Activated CD4-positive, CD25-positive, alpha-beta regulatory T cell (primary cell): ENCODE data around the gene BCAS1.
"Not testable (repeated sequence)": the region's sequence is repeated elsewhere in the genome, so short reads cannot be mapped to it uniquely, and the experiment has no call there.

Source experiments
- DNase-seq, 4 experiments: peaks; one replicate each; lab custom pipeline; 2025; lab: John Stamatoyannopoulos, UW

Gene BCAS1

DNA sequence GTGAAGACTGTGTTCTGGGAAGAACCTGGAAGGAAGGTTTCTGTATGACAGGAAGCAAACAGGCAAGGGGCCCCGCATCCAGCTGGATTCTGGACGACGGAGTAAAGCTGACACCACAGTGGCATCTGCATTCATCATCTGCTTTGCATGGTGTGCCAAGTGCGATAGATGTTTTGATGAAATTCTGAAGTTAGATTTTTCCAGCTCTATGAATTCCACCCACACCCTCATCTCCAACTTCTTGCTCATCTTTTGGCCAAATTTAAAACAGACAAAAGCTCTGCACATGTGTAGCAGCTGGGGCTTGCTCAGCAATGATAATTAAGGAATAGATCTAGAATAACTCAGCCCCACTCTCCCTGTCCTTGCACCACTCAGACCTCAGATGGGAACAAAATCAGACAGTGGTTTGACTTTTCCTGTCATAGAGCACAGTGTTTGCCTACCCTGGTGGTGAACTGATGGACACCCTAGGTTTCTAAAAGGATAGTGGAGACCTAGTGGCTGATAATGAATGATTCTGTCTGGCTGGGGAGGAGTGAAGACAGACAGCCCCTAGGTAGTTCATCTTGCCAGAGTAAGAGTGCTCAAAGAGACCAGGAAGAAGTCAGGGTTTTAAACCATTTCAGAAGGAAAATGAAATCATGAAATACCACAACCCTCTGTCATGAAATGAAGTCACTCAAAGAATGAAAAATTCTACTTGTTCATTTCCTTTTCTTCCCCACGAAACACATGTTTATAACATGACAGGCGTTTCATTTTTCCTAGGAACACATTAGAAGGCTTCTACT, 85.8 kb downstream of the BCAS1 start:
- DNase-seq: no peak

DNA sequence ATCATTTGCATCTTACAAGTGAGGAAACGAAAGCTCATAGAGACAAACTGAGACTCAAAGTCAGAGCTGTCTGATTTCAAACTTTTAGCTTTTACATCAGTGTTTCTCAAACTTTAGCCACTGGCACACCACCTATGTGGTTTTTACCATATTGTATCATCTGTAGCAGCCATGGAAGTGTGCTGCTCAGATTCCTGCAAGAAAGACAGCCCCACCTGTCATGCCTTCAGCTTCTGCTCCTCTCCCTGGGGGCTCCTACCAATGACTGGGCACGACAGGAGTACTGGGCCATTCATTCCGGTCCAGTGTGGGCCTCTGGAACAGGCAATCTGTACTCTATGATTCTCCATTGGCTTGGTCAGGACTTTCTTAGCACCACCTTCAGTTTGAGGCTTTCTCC, 87.0 kb downstream of the BCAS1 start:
- no peak for DNase-seq

DNA sequence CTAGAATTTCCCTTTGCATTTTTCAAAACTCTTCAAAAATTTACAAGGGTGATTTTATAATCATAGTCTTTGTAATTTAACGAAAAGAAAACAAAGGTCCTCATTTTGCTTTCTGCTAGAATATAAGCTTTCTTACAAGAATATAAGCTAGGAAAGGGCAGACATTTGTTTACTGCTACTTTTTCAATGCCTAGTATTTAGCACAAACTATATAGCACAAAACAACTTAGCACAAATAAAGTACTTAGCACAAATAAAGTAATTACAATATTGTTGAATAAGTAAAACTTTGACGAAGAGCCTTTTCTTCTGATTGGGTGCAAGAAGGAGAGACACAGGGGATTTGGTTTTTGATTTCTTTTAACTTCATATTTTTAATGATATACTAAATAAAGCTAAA, 87.8 kb downstream of the BCAS1 start:
- DNase-seq: no peak

DNA sequence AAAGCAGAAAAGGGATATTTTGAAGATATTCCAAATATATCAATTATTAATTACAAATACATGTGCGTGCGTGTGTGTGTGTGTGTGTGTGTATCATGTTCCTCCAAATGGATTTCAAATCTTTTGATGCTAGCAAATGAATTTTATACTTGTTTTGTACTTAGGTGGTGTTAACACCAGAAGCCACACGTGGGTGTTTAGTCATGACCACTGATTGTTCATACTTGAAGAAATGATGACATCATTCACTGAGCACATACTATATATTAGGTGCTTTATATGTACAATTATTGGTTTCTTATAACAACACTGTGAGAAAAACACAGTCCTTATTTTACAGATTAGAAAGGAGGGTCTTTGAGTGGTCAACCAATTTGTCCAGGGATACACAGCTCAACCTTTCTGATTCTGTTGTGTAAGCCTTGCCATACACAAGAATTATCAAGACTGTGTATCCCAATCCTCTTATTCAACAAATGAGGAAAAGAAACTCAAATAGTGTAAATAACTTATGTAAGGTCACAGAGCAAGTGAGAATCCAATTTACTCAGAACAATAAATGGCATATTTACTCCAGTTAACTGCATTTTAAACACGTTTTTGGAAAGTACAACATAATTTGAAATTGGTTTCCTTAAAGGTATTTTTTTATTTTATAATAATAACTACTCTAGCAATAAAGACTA, 88.5 kb downstream of the BCAS1 start:
- DNase-seq: no peak

DNA sequence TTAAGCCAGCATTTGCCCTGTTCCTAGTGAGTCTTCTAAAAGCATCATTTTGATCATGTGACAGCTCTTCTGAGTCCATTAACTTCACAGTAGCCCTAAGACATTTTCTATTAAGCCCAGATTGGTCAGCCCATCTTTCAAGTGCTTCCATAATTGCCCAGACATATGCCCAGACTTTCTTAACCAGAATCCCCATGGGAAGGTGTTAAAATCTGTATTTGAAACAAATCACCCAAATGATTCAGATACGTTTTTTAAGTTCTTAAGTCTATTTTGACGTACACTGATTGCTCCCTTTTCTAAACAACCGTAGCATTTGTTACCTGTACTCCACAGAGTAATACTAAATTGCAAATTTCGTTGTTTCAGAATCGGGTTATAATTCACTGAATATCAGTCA, 89.3 kb downstream of the BCAS1 start:
- DNase-seq: no peak

DNA sequence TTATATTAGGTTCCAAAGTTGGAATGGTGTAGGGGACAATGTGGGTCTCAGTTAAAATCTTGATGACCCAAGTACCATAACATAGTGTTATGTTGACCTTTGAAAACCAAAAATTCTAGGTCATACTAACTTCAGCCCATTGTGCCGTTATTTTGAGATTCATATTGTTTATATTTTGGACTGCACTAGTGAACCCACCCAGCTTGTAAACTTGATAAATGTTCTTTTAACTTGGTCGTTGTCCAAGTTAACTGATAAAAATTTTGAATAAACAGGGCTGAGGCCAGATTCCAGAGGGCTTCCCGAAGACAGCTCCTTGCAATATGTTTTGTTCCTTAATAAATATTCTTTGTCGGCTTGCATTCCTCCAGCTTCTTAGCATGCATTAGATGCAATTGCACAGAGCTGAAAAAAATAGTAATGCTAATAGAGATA, 90.3 kb downstream of the BCAS1 start:
- DNase-seq: no peak

DNA sequence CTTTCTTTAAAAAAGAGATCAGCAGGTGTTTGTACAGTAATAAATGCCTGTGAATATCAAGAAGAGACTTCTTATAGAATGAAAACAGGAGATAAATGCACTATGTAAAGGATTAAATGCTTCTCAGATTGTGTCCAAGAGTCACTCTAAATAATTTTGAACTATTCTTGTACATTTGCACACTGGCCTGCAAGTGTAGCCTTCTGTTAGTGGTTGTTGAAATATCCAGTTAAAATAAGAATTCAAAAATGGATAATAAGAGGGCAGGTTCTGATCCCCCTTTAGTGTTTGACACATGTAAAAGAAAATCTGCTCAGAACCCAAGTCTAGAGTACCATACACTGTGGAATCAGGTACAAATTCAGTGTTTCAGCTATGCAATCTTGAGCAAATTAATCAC, 91.9 kb downstream of the BCAS1 start:
- DNase-seq: no peak

DNA sequence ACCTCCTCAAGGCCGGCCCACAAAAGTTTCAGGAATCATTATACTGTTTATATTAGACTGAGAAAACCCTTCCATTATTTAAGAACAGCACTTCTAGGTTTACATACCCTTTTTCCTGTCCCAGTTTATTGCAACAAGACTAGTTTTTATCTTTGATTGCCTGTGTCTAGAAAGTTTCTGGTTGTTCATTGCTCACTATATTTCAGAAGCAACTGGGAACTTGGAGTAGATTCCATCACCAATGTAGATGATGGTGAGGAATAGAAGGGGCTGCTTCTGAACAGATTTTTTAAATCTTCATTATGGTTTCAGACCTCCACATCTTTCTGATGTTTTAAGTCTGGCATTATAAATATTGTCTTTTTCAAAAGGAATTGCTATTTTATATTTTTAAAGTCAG, 93.0 kb downstream of the BCAS1 start:
- no peak for DNase-seq

DNA sequence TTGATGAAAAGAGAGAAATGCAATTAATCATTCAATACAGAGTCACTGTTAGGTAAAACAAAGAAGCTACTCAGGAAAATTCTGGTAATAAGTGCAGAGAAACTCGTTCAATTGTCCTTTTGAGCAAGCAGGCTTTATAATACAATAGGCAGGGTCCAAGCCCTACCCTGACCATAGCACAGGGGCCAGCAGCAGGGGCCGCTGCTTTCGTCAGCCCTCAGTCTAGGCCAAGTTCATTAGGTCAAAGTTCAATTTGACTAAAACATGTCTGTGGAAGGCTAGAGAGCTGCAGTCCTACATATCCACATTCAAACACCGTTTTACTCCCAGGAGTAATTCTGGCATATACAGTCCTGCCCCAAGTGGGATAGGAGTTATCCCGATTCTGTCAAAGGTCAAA, 94.6 kb downstream of the BCAS1 start:
- no peak for DNase-seq

DNA sequence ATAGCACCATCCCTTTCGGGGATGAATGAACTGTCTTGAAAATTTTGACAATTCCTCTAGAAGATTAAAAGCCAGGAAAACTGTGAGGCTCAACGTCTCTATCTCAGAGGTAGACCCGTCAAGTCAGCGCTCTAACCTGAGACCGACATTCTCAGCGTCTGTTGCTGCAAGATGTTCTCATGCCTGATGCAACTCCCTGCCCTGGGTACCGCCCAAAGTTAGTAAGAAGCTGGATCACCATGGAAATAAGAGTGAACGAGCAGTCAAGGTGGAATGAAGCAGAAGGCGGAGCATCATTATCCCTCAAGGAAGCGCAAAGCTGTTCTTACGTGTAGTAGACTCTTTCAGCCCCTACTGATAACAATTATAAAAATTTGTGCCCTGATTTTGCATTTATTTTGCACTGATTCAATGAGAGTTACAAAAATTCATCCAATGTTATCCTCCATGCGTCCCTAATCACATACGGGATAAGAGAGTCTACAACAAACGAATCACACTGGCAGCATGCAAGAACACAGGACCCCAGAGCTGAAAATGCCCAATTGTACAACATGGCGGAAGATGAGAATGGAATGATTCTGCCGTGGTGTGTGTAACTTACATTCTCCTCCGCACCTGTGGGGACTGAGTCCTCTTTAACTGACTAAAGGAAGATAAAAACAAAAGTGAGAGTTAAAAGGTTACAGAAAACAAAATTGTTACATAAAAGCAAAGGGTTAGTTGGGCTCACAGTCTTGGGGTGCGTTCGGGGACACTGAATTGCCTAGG, 95.4 kb downstream of the BCAS1 start:
- no peak for DNase-seq

DNA sequence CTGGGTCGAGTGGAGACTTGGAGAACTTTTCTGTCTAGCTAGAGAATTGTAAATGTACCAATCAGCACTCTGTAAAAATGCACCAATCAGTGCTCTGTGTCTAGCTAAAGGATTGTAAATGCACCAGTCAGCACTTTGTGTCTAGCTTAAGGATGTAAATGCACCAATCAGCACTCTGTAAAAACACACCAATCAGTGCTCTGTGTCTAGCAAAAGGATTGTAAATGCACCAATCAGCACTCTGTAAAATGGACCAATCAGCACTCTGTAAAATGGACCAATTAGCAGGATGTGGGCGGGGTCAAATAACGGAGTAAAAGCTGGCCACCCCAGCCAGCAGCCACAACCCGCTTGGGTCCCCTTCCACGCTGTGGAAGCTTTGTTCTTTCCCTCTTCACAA, 96.5 kb downstream of the BCAS1 start:
- not testable (repeated sequence) for DNase-seq

DNA sequence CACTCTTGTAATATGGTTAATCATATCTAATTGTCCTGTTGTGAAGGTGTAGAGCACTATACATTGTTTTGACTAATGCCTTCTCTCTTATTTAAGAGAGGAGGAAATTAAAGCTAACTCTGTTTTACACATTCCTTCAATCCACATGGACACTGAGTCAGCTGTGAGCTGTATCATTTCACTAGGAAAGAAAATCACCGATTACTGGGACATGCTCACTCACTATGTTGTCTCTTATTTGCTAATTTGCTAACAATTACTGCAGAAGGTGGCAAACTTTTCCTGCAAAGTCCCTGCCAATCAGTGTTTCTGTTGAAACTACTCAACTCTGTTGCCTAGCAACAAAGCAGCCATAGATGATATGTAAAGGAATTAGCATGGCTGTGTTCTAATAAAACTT, 98.2 kb downstream of the BCAS1 start:
- no peak for DNase-seq

DNA sequence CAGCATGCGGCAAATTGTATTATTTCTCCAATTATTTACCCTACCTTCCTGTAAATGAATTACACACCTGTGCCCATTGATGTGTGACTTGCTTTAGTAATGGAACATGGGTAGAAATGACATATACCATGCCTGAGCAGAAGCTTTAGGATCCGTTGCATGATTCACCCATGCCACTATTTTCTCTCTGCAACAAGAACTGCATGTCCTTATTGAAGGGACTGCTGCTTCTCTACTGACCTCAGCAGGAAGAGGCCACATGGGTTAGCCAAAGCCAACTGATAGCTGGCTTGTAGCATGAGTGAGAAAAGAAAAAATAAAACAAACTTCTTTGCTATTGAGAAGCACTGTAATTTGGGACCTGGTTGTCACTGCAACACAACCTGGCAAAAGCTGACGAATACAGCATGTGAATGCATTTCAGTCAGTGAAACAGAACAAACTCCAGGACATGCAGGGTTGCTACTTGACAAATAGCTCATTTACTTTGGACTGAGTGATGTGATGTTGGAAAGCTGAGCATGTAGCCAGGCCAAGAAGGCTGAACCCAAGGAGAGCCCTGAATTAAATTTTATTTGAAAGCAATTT, 99.2 kb downstream of the BCAS1 start:
- no peak for DNase-seq

DNA sequence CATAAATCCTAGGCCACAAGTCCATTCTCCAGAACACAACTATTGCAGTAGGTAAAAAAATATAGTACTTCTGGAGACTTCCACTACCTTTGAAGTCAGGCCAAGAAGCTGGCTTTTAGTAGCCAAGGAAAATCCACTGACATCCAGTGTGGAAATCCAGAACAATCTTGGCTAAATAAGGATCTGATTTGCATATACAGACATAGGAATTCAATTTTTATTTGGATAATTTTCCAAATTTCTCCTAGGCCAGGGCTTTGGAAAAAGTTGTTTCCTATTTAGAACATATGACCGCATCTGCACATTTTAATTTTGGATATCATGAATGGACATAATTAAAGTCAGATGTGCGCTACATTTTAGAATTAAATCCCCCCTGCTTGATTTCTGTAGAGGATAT, 100.2 kb downstream of the BCAS1 start:
- no peak for DNase-seq

DNA sequence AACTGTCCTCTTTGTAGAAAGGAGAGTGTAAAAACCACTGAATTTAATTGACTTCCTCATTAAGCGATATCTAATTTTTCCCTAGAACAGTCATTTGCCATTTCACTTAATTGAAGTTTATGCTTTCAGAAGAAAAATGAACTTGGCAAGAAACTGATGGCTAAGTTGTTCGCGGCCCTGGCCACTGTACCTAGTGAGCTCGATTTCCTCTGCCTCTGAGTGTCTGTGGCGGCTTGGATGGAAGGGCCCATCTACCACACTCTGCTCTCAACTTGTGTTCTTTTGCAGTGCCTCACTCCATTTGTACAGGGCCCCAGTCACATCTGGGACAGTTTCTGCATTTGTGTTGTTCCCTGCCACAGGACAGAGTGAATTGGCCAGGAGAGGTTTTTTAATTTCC, 102.9 kb downstream of the BCAS1 start:
- no peak for DNase-seq

DNA sequence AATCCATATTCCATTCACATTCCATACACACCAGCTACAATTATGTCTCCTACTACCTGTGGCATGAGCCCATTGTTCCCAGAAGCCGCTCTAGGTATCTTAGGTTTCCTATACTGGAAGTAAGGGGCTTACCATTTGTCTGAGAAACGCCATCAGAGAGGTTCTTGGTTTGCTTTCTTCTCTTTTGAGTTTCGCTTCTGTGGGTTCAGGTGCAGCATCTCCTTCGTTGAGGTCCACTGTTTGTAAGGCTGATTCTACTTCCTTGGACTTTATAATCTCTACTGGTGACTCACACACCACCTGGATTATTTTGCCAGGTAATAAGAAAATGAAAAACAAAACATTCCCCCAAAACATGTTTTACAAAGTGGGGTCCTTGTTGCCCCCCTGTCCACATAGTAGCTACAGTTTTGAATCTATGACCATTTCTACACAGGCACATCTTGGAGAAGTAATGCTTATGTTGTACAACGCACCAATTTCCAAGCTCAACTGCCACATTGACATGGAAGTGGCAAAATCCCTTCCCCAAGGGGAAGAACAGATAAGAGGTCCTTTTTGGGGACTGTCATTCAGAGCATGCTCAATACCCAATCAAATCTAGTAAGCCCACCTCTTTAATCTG, 103.5 kb downstream of the BCAS1 start:
- DNase-seq: no peak

DNA sequence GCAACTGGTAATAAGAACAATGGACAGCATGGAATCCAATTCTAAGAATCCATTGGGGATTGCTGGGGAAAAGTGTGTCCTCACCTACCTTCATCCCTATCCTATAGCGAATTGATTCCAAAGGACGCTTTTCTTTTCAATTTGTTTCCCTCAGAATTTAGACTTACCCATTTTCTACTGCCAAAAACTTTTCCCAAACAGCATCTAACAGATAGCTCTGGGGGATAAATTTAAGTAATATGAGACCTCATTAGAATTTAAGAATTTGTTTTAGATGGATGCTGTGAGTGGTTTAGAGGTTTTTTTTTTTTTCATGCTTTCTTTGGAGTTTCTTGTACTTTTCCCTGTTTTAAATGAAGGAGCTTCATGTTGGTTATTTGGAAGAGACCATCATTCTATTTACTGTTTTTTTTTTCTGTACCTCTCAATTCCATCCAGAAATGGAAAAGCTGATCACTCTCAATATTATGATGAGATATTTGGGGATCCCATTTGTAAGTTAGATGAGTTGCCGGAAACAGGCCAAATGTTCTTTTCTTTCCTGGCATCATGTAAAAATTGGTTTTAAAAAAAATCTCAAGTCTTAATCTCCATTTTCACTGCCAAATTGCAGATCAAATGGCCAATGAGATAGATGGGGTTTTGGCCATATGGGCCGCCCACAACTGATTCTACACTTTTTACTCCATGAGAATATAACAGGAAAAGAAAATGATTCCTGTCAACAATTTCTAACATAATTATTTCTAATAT, 105.7 kb downstream of the BCAS1 start:
- DNase-seq: no peak

DNA sequence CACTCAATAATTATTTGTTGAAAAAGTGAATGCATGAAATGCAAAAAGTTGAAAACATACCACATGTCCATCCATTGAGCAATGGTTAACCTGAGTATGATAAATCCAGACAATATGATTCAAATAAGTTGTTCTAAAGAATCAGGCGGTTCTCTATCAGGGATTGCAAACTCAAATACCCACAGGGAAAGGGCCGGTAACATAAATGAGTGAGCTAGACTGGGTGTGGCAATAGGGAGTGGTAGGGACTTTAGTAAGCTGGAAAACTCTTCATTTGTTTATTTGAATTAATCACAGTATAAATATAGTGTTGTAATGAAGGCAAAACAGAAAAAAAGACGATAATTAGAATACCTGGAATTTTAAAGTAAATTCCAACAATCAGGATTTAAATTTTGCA, 106.3 kb downstream of the BCAS1 start:
- DNase-seq: no peak

DNA sequence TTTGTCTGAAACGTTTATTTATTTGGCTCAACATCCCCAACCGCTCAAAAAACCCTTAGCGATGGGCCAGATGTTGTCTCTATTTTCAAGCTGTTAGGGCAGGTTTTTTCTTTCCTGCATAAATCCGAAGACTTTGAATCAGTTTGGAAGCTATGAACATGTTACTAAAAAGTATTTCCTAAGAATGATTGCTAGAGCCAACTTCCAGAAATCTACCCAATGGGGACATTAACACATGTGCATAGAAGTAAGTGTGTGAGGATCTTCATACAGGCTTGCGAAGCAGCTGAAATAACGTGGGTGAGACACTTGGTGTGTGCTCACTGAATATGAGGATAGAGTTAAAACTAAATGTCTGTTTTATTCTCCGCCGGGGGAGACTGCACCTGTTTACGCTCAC, 106.8 kb downstream of the BCAS1 start:
- no peak for DNase-seq

DNA sequence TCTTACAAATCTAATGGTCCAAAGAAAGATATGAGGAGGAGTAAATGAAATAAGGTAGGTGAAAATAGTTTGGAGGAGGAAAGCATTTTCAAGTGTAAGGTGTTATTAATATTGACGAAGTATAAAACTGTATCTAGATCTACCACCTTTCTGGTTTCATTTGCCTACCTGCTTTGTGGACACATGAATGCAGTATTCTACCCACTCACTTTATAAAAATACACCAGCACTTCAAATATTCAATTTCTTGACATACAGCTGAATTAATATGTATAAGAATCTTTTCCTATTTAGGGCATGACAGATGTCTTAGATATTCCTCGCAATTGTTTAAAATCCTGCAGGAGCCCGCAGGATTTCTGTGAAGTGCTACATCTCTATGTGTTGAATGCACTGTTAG, 108.0 kb downstream of the BCAS1 start:
- DNase-seq: no peak

DNA sequence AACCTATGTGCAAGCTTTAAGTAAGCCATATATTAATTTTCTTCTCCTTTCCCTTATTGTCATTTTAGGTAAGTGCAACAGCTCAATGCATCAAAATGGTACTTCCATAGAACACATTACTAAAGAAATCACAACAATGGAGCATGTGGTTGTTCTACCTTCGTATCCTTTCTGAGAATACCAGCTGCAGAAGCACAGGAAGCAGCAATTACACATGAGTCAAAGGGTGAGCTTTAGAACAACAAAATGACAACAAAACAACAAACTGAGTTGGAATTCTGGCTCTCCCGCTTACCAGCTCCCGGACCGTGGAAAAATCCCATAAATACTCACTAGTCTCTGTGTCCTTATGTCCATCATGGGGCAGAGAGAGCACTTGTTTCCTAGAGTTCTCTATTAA, 108.9 kb downstream of the BCAS1 start:
- no peak for DNase-seq
